ENCODE measurements around the gene TIPARP. TPM values are rescaled to one million over a fixed set of nuclear protein-coding genes. Genes with fewer than 3 reads are reported as not detected.

The TIPARP gene
- total RNA-seq, 4 donors from 2014 or later = 49.8 to 144 (median 72.6) TPM

Other genes starting within 250 kb of the TIPARP start
- 100 to 1,000 TPM in 3 of 4 donors, 10 to 100 TPM in 1; 99.6 to 308 (median 165) TPM for gene SSR3, start 119.5 kb upstream of the TIPARP start, total RNA-seq
- gene LEKR1, start 151.8 kb downstream of the TIPARP start, total RNA-seq = 1 to 10 TPM in 1 of 4 donors, not detected in 3; 2.7 TPM

Measured in gastroesophageal sphincter (tissue), 4 donors.